NCI-H69 (cell line): Measurements from ENCODE around the gene MS4A18.
A peak's percentile ranks its signal among the peaks of the same experiment; 100 is the strongest.
"Not testable (repeated sequence)": the region's sequence is repeated elsewhere in the genome, so short reads cannot be mapped to it uniquely, and the experiment has no call there.

ENCODE experiments used
- DNase-seq: peaks from one replicate; lab custom pipeline; 2025; lab: John Stamatoyannopoulos, UW

The MS4A18 gene

DNA sequence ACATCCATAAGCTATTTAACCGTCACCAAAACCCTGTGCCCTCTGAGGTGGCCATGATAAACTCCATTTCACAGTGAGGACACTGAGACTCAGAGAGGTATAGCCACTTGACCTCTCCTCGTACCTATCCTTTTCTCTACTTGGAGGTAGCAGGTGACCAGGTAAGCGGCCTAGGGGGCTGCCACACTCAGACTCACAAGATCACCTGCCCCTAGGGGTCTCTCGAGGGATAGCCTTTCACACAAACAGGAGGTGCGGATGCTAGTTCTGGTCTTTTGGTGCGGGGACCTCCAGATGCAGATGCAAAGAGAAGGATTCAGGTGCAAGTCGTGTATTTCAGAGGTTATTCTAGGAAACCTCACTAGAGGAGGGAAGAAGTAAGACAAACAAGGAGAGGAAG lies 14.6 kb downstream of the MS4A18 start:
- DNase-seq, result no peak

DNA sequence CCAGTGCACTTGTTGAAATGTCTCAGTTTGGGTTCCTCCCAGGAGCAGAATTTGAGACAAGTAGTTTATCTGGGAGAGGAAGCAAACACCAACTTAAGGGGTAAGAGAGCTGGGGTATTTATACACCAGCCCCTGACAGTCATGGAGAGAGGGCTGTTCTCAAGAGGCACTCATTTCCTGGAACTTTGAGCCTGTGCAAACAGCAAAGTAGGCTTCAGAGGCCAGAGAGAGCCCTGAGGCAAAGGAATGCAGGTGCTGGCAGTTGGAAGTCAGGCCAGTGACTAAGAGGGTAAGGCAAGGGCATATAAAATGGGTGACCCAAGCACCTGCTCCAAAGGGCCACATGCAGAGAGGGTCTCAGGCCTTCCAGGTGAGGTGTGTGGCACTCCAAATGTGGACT lies 16.1 kb downstream of the MS4A18 start:
- DNase-seq, result peak; percentile 29

GRCh38 chr11:60741421-60741820 lies 16.9 kb downstream of the MS4A18 start:
- no peak for DNase-seq

GRCh38 chr11:60743058-60743457 lies 18.5 kb downstream of the MS4A18 start:
- no peak for DNase-seq

- DNase-seq, result no peak
Observed at GRCh38 chr11:60744114-60744513, 19.6 kb downstream of the MS4A18 start.

DNA sequence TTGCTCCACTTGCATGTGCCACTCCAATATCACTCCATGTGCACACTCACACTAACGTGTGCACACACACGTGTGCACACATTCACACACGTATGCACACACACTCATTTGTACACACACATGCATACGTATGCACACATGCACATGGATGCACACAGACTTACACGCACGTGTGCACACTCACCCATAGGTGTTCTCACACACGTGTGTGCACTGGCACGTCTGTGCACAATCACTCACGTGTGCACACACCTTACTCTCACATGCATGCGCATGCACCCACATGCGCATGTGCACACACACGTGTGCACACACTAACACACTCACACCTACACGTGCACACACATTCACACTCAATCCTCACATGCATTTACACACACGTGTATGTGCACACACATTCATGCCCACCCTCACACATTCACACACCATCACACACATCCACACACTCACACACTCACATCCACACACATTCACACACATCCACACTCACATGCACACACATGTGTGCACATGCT lies 22.9 kb downstream of the MS4A18 start:
- DNase-seq, result no peak

DNA sequence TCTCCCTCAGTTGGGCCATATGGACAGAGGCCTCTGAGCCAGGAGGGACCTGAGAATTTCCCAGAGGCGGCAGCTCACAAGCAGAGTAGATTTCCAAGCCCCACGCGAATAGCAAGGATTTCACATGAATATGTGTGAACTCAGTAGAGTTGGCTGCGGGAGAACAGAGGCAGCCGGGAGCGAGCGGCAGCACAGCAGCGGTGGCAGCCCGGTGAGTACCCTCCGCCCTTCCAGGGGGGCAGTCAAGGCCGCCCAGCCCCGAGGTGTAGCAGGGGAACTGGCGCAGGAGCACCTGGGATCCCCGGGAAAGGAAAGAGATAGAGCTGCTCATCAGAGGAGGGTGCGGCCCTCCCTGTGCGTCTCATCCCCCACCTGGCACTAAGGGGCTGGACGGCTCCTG lies 23.7 kb downstream of the MS4A18 start:
- DNase-seq, result no peak

DNA sequence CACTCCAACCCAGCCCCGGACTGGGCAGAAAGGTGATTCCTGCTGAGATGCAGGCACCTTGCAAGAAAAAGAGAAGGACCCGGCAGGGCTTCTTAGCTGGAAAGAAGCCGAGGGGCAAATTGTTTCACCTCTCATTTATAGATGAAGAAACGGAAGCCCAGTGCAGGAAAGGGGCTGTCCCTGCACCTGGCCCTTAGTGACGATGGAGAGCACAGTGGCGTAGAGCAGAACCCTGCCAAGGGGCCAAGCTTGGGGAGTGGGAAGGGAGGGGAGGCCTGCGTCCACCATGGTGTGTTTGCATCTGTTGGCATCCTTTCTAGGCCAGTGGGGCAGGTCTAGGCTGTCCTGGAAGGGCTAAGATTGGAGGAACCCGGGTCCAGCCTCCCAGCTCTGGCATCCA lies 24.3 kb downstream of the MS4A18 start:
- DNase-seq, result no peak

GRCh38 chr11:60750911-60751310 lies 26.4 kb downstream of the MS4A18 start:
- DNase-seq, result no peak

- DNase-seq, result peak; percentile 29
Observed at GRCh38 chr11:60753309-60753708, 28.8 kb downstream of the MS4A18 start.

GRCh38 chr11:60754887-60755286 lies 30.4 kb downstream of the MS4A18 start:
- no peak for DNase-seq

GRCh38 chr11:60756307-60757032 lies 31.9 kb downstream of the MS4A18 start, which contains the start of gene MS4A15:
MS4A15 (plus strand) TSS chr11:60756867; CDS start chr11:60763734, 6,867 bp downstream.
- DNase-seq, result peak; percentile 48

DNA sequence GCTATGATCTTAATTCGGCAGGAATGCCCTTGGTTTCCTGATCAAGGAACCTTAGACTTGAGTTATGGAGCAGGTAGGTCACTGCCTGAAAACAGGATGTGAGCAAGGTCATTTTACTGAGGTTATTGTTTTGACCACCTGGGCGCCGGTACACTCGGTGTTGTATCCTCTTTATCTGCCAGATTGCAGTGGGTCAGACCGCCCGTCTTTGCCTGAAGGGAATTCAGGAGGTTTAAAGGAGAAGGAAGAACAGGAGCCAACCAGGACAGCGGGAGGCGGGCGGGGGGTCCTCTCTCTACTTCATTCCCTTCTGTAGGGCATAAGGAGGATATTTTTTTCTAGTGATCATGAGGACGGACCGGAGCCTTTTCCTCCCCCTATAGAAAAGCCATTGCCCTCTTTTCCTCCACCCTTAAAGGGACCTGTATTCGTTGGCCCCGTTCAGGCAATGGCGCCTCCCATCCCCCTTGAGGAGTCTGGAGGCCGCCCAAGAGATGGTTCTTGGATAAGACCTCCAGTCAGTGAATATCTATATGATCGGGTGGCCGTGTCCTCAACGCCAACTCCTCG lies 32.8 kb downstream of the MS4A18 start:
- no peak for DNase-seq

- DNase-seq, result not testable (repeated sequence)
Observed at GRCh38 chr11:60758671-60759070, 34.2 kb downstream of the MS4A18 start.

DNA sequence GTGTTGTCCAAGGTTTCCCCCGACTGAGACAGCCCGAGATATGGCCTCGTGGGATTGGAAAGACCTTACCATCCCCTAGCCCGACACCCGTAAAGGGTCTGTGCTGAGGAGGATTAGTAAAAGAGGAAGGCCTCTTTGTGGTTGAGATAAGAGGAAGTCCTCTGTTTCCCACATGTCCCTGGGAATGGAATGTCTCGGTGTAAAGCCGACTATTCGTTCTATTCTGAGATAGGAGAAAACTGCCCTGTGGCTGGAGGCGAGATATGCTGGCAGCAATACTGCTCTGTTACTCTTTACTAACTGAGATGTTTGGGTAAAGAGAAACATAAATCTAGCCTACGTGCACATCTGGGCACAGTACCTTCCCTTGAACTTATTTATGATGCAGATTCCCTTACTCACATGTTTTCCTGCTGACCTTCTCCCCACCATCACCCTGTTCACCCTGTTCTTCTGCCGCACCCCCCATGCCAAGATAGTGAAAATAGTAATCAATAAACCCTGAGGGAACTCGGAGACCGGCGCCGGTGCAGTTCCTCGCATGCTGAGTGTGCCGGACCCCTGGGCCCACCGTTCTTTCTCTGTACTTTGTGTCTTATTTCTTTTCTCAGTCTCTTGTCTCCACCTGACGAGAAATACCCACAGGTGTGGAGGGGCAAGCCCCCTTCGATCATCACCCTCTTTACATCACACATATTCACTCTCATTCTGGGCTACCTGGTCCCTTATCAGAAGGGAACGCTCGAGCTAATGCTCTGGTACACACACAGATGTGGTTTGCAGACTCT lies 35.1 kb downstream of the MS4A18 start:
- not testable (repeated sequence) for DNase-seq

GRCh38 chr11:60761436-60762190 lies 37.1 kb downstream of the MS4A18 start:
- peak; percentile 96 for DNase-seq

DNA sequence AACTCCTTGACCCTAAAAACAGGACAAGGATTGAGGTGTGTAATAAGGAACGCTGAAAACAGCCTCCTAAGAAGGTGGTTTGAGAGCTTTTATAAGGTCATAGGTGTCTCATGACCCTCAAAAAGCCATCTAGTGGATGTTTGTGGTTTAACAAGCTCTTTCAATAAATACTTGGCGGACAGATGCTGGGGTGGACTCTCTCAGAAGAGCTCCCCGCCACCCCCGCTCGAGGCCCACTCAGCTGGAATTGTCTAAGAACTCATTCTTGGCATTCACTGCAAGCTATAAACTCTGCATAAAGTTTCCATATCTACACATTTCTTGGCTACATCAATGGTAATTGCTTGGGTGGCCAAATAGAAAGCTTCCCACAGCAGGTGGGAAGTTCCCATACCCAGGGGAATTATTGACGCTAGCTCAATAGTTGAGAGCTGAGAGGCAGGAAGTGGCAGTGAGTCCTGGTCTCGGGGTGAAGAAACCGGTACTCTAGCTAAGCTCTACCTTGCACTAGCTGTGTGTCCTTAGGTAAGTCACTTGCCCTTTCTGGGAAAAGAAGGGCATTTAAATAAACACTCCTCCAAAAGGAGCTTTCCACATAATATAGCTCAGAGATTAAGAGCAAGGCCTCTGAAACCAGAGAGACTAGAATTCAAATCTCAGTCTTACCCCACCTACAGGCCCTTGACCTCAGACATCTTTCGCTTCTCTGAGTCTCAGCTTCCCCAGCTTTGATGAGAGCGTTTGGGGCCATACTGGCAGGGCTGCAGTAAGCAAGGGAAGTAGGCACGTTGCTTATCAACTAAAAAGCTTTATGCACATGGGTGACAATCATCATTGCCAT lies 38.6 kb downstream of the MS4A18 start:
- peak; percentile 89 for DNase-seq

GRCh38 chr11:60763692-60764369 lies 39.3 kb downstream of the MS4A18 start:
- peak; percentile 35 for DNase-seq

DNA sequence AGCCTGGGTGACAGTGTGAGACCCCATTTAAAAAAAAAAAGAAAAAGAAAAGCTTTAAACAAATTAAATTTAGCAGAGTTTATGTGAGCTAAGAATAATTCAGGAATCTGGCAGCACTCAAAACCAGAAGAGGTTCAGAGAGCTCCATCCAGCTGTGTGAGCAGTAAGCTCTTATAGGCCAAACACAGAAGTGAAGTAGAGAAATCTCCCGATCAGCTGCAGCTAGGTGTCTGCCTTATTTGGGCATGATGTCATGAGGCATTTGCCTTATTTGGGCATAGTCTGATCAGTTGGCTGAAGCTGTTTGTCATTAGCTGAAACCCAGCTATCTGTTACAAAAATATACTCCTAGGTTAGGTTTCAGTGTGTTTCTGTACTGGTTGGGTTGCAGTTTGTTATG lies 40.4 kb downstream of the MS4A18 start:
- DNase-seq, result peak; percentile 37

DNA sequence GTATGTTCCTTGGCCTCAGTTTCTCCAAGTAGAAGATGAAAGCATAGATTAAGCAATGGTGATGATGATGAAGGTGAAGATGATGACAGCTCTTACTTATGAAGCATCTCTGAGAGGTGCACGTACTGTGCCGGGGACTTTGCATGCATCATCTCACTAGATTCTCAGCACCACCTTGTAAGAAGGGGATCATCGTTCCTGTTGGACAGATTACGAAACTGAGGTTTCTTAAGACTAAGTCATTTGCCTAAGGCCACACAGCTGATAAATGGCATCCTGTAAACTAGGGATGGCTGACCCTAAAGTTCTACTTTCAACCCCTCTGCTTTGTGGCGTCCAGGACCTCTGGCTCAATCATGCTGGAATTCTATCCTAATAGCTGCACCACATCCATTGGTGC lies 40.8 kb downstream of the MS4A18 start:
- DNase-seq, result no peak

GRCh38 chr11:60766547-60766946 lies 42.0 kb downstream of the MS4A18 start:
- DNase-seq, result no peak
